Prostate gland (tissue), 2 donors: ENCODE data around the gene MGME1. TPM values are rescaled to one million over a fixed set of nuclear protein-coding genes. Genes with fewer than 3 reads are reported as not detected.

Source experiments
- DNase-seq: peaks from one replicate; pipeline ENCODE4 v3.0.0-alpha.2; 2019; ENCODE audit warnings: low spot score
- H3K27ac ChIP-seq, 2 donors: fragments of 200-600 bp; sonication (generic); 2 replicates each; pipeline ENCODE4 v1.5.1; 2017 to 2019
- H3K27me3 ChIP-seq: fragments of 200-600 bp; sonication (generic); replicated peaks from 2 replicates; pipeline ENCODE4 v1.5.1; 2019; ENCODE audit not compliant: insufficient read depth
- H3K36me3 ChIP-seq, 2 donors: fragments of 200-600 bp; sonication (generic); 1 replicate in 1 of 2; 2 replicates in 1 of 2; pipeline versions ENCODE4 v1.5.1 to v1.8.1; 2017 to 2019
- H3K4me1 ChIP-seq: fragments of 200-600 bp; sonication (generic); replicated peaks from 2 replicates; pipeline ENCODE4 v1.5.1; 2019
- H3K4me3 ChIP-seq, 2 donors: fragments of 200-600 bp; sonication (generic); 2 replicates each; pipeline ENCODE4 v1.5.1; 2017 to 2019
- H3K9me3 ChIP-seq: fragments of 200-600 bp; sonication (generic); 2 replicates; pipeline ENCODE4 v1.5.1; 2017
- CTCF ChIP-seq, 4 experiments: fragments of 200-600 bp in 2 of 4; fragments of 450-650 bp in 2 of 4; sonication (generic) in 2 of 4; IDR thresholded peaks; 1 replicate in 3 of 4; 2 replicates in 1 of 4; pipeline ENCODE4 v1.5.1; 2016 to 2019; ENCODE audit warnings: antibody characterized with exemption in 4 of 4, mild to moderate bottlenecking in 2 of 4, moderate library complexity in 2 of 4
- POLR2A ChIP-seq: fragments of 450-650 bp; IDR thresholded peaks from one replicate; pipeline ENCODE4 v1.6.1; 2016; ENCODE audit warnings: antibody characterized with exemption, mild to moderate bottlenecking
- POLR2AphosphoS5 ChIP-seq: sonication (generic); formaldehyde crosslinking; IDR thresholded peaks from one replicate; pipeline ENCODE4 v1.6.1; 2017; ENCODE audit warnings: antibody characterized with exemption
- WGBS: methylation state at CpG from one replicate; pipeline ENCODE4 v1.1.5; 2018; 5-methylcytosine and 5-hydroxymethylcytosine counted together
- intact Hi-C: fragments of 100-400 bp; cut with DNase I; formaldehyde crosslinking; loops from one replicate; pipeline ENCODE4 v1.14.2; 2022
- total RNA-seq, 2 donors: library from RNA; depleted of rRNA; stranded (reverse); fragments of >200 nt; gene quantifications; one replicate each; pipeline ENCODE4 v1.1.0, GENCODE V29; 2016

The MGME1 gene
- total RNA-seq, 2 donors from 2014 or later, result 11.1 to 15.5 TPM

GRCh38 chr20:17992847-17993513 lies 24.2 kb downstream of the MGME1 start:
- WGBS, result 67% methylated on average over 5 of the region's 5 CpGs
- no peak for DNase-seq
- no peak for TF ChIP-seq POLR2AphosphoS5
- Histone ChIP-seq H3K9me3 (no peaks in the 10 kb centered on the region), H3K27me3 (no peaks in the 10 kb centered on the region), H3K27ac (no peak overlapping the region), H3K4me3 (no peak overlapping the region), H3K4me1 (no peaks in the 10 kb centered on the region), H3K36me3 (no peaks in the 10 kb centered on the region)
- intact Hi-C loops, result loop anchor here (5.0 to 10.0 kb wide), 2 partner anchors 46 to 458 kb away; partner anchors contain the start of gene BFSP1

- DNase-seq, result no peak
- H3K36me3 ChIP-seq, result no peaks in the 10 kb centered on the region
- 89% methylated on average over 3 of the region's 3 CpGs for WGBS
- intact Hi-C loops, result loop anchor here (5.0 to 10.0 kb wide), 2 partner anchors 46 to 459 kb away; partner anchors contain the start of gene BFSP1
- H3K27me3 ChIP-seq, result no peaks in the 10 kb centered on the region
- no peak overlapping the region for H3K4me3 ChIP-seq
- no peaks in the 10 kb centered on the region for H3K4me1 ChIP-seq
- no peak overlapping the region for H3K27ac ChIP-seq
- TF ChIP-seq POLR2A (no peak), POLR2AphosphoS5 (no peak), CTCF (IDR thresholded peaks at IDR 0.05) (no peak)
- H3K9me3 ChIP-seq, result no peaks in the 10 kb centered on the region
Measured at GRCh38 chr20:17993546-17993945, 24.7 kb downstream of the MGME1 start.

GRCh38 chr20:17995967-17996819 lies 27.4 kb downstream of the MGME1 start:
- WGBS, result 21% methylated on average over 16 of the region's 16 CpGs
- H3K4me1 ChIP-seq, result no peaks in the 10 kb centered on the region
- H3K36me3 ChIP-seq, result no peaks in the 10 kb centered on the region
- intact Hi-C loops, result loop anchor here (5.0 to 10.0 kb wide), 3 partner anchors 34 to 494 kb away; partner anchors contain the start of gene BFSP1
- DNase-seq, result peak; percentile 31
- no peaks in the 10 kb centered on the region for H3K27me3 ChIP-seq
- H3K27ac ChIP-seq, result no peak overlapping the region
- no peaks in the 10 kb centered on the region for H3K9me3 ChIP-seq
- no peak overlapping the region for H3K4me3 ChIP-seq
- TF ChIP-seq CTCF (IDR thresholded peaks at IDR 0.05) (peak; percentile 75 to 94 (median 81)), POLR2A (no peak)

GRCh38 chr20:17998446-17998845 lies 29.6 kb downstream of the MGME1 start:
- WGBS, result 96% methylated on average over 5 of the region's 5 CpGs
- no peak for DNase-seq
- no peaks in the 10 kb centered on the region for H3K9me3 ChIP-seq
- intact Hi-C loops, result loop anchor here (5.0 to 10.0 kb wide), 3 partner anchors 36 to 496 kb away; partner anchors contain the start of gene BFSP1
- no peak overlapping the region for H3K27ac ChIP-seq
- H3K36me3 ChIP-seq, result no peaks in the 10 kb centered on the region
- no peaks in the 10 kb centered on the region for H3K4me1 ChIP-seq
- TF ChIP-seq POLR2AphosphoS5 (no peak), CTCF (IDR thresholded peaks at IDR 0.05) (no peak), POLR2A (no peak)
- no peak overlapping the region for H3K4me3 ChIP-seq
- H3K27me3 ChIP-seq, result no peaks in the 10 kb centered on the region

- 88% methylated on average over 4 of the region's 4 CpGs for WGBS
- intact Hi-C loops, result loop anchor here (5.0 to 10.0 kb wide), 3 partner anchors 37 to 497 kb away; partner anchors contain the start of gene BFSP1
- TF ChIP-seq CTCF (IDR thresholded peaks at IDR 0.05), result no peak
- TF ChIP-seq POLR2A, result no peak
- no peak for TF ChIP-seq POLR2AphosphoS5
Measured at GRCh38 chr20:17999566-17999965, 30.7 kb downstream of the MGME1 start.

More at GRCh38 chr20:17999566-17999965, 30.7 kb downstream of the MGME1 start:
- DNase-seq, result no peak
- Histone ChIP-seq H3K27me3 (no peaks in the 10 kb centered on the region), H3K9me3 (no peaks in the 10 kb centered on the region), H3K27ac (no peak overlapping the region), H3K4me1 (no peaks in the 10 kb centered on the region), H3K4me3 (no peak overlapping the region), H3K36me3 (no peaks in the 10 kb centered on the region)
